Mesodermal cell (in vitro differentiated cells): ENCODE results near the gene NOB1.

Source experiments
- H3K27ac ChIP-seq: 2 replicates; pipeline ENCODE4 v1.7.0; 2013; ENCODE audit warnings: mild to moderate bottlenecking, low read depth, low read length, moderate library complexity; ENCODE audit not compliant: severe bottlenecking
- H3K36me3 ChIP-seq: 2 replicates; pipeline ENCODE4 v1.7.1; 2013; ENCODE audit warnings: mild to moderate bottlenecking, low read length, moderate library complexity; ENCODE audit not compliant: control insufficient read depth, insufficient read depth
- H3K4me1 ChIP-seq: one replicate; pipeline ENCODE4 v1.7.1; 2013; ENCODE audit warnings: mild to moderate bottlenecking, low read length; ENCODE audit not compliant: insufficient read depth, control insufficient read depth, poor library complexity, severe bottlenecking
- H3K4me3 ChIP-seq: 2 replicates; pipeline ENCODE4 v1.7.0; 2013; ENCODE audit warnings: low read length, control low read depth, mild to moderate bottlenecking; ENCODE audit not compliant: insufficient read depth, poor library complexity, severe bottlenecking; ENCODE audit errors: extremely low read depth
- H3K9me3 ChIP-seq: 2 replicates; pipeline ENCODE4 v1.7.1; 2013; ENCODE audit warnings: mild to moderate bottlenecking, low read length, moderate library complexity; ENCODE audit not compliant: control insufficient read depth
- WGBS, 2 experiments: methylation state at CpG; one replicate each; pipeline ENCODE4 v1.1.5; 2013; ENCODE audit warnings: missing lambda C conversion rate in 2 of 2; ENCODE audit not compliant: insufficient coverage in 2 of 2; 5-methylcytosine and 5-hydroxymethylcytosine counted together

The NOB1 gene

DNA sequence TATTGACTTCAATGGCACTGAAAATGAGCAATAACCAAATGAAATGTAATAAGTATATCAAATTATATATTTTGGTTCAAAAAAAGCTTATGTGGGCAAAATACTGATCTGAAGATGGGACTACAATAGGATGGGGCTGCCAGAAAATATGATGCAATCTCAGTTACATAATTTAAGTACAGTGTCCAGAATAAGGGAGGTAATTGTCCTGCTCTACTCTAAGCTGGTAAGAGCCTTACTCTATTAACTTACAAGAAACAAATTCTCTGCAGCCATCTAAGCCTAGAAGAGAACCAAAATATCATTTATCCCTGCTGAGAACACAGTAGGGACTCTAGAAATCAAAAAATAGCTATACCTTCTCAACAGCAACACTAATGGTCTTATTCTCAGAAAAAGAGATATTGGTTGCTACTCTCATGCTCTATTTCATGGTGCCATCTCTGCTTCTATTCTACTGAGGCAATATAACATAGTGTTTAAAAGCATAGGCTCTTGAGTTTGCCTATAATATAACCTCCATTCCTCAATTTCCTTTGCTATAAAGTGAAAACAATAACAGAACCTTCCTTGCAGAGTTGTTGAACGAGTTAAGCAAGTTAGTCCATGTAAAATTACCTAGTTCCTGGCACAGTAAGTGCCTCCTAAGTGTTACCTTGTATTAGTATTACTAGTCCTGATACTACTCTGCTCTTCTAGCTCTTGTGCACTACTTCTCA lies 48.3 kb downstream of the NOB1 start:
- Histone ChIP-seq H3K9me3 (no peaks in the 10 kb centered on the region), H3K27ac (peak overlapping the region; percentile 7), H3K4me1 (no peaks in the 10 kb centered on the region), H3K4me3 (no peak overlapping the region), H3K36me3 (peaks cover 62% of the 10 kb centered on the region)
- WGBS, 2 experiments: 100% methylated on average over 1 of the region's 1 CpG; no CpG with 5 or more reads in 1 of the 2 experiments

DNA sequence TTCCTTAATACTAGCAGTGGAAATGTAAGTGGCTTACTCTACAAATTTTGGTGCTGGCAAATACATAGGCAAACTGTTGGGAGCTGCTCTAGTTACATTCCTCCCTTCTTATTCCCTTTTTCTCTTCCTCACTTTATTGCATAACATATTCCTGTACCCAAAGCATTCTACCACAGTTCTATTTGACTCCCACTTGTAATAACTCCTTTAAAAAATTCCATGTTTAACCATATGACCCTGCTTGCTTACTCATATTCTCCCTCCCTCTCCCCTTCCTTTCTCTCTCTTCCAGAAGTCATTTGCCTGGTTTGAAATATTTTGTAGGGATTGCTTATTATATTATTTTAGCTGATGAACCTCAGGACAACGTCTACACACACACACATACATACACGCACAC lies 51.1 kb downstream of the NOB1 start:
- WGBS, 2 experiments: no CpG with 5 or more reads among the region's 2 CpGs
- Histone ChIP-seq H3K27ac (no peak overlapping the region), H3K36me3 (peaks cover 58% of the 10 kb centered on the region), H3K9me3 (no peaks in the 10 kb centered on the region), H3K4me1 (no peaks in the 10 kb centered on the region), H3K4me3 (no peak overlapping the region)

DNA sequence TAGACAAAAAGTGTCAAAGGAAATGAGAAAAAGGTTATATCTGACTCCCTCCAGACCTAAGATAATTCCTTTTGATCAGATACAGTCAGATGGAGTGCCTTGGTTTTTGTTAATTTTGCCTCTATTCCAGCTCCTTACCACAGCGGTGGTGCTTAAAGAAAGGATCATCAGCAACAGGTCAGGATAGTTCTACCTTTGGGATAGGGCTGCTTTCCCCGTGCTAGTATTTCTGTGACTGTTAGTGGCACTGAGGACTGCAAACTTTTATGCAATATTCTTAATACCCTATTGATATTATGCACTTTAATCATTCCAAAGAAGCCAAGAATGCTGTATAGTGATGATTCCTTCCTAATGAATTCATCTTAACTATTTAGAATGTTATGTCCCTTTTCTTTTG lies 52.9 kb downstream of the NOB1 start:
- WGBS, 2 experiments: 100% methylated on average over 1 of the region's 2 CpGs; no CpG with 5 or more reads in 1 of the 2 experiments

DNA sequence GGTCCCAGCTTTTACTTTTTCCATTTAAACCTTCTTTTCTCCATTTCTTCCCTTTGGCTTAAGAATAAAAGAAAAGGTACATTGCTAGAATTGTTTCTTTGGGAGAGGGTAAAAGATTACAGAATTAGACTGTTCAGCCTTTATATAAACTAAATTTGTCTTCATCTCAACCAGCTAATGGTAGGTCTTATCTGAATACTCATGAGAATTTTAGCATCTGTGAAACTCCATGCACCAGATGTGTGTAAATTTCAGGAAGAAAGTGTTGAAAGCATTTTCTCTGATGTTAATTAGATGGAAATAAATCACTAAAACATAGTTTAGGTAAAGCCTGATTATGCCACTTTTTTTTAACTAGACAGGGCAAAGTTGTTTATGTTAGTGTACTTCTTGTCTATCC lies 53.3 kb downstream of the NOB1 start:
- Histone ChIP-seq H3K36me3 (peaks cover 56% of the 10 kb centered on the region), H3K4me1 (no peaks in the 10 kb centered on the region), H3K4me3 (no peak overlapping the region), H3K9me3 (no peaks in the 10 kb centered on the region), H3K27ac (no peak overlapping the region)

More for the DNA sequence above, 52.9 kb downstream of the NOB1 start:
- Histone ChIP-seq H3K9me3 (no peaks in the 10 kb centered on the region), H3K4me3 (no peak overlapping the region), H3K27ac (no peak overlapping the region), H3K36me3 (peaks cover 60% of the 10 kb centered on the region), H3K4me1 (no peaks in the 10 kb centered on the region)

DNA sequence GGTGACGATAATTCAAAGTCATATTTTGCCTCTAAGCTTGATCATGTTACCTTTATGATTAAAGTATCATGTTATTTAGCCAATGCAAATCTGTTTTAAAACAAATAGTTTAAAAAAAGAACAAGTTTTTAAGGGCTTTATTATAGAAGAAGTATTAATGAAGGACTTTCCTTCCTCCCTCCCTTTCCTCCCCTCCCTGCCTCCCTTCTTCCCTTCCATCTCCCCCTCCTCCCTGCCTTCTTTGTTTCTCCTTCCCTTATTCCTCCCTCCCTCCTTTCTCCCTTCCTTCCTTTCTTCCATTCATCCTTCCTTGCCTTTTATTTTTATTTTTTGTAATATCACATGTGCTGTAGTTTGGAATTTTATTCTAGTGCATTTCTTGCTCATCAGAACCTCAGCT lies 54.8 kb downstream of the NOB1 start:
- Histone ChIP-seq H3K4me3 (no peak overlapping the region), H3K27ac (no peak overlapping the region), H3K4me1 (no peaks in the 10 kb centered on the region), H3K36me3 (peaks cover 62% of the 10 kb centered on the region), H3K9me3 (no peaks in the 10 kb centered on the region)
- WGBS, 2 experiments: no CpG with 5 or more reads among the region's 1 CpG

DNA sequence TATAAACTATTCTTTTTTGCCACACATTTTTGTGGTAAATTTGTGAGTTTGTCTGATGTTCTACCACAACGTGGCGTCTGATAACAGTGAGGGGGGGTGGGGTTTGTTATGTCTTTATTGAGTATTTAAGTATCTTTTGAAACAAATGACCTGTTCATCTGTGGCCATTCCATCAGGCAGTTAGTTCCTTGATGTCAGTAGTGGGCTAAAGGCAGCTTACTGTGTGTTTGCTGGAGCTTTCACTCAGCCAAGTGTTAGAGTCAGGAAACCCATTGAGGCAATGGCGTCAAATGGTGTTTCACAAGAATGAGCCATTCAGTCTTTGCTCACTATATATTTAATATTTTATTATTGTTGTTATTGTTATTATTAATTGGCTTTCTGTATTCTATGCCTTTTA lies 56.3 kb downstream of the NOB1 start:
- 90% methylated on average over 2 of the region's 3 CpGs; no CpG with 5 or more reads in 1 of the 2 experiments for WGBS, 2 experiments
- H3K4me3 ChIP-seq: no peak overlapping the region
- H3K9me3 ChIP-seq: no peaks in the 10 kb centered on the region
- no peak overlapping the region for H3K27ac ChIP-seq
- peaks cover 59% of the 10 kb centered on the region for H3K36me3 ChIP-seq
- H3K4me1 ChIP-seq: no peaks in the 10 kb centered on the region

DNA sequence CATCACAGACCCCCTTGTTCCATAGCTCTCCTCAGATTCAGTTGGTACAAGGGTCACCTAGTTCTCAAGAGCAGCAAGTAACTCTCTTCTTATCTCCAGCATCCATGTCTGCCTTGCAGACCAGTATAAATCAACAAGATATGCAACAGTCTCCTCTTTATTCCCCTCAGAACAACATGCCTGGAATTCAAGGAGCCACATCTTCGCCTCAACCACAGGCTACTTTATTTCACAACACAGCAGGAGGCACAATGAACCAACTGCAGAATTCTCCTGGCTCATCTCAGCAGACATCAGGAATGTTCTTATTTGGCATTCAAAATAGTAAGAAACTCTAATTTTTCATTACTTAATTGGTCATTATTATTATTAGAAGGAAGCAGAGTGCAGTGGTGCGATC lies 60.8 kb downstream of the NOB1 start:
- WGBS, 2 experiments: 100% methylated on average over 1 to 2 of the region's 2 CpGs
- Histone ChIP-seq H3K27ac (no peak overlapping the region), H3K9me3 (no peaks in the 10 kb centered on the region), H3K4me3 (no peak overlapping the region), H3K36me3 (peaks cover 73% of the 10 kb centered on the region), H3K4me1 (no peaks in the 10 kb centered on the region)

DNA sequence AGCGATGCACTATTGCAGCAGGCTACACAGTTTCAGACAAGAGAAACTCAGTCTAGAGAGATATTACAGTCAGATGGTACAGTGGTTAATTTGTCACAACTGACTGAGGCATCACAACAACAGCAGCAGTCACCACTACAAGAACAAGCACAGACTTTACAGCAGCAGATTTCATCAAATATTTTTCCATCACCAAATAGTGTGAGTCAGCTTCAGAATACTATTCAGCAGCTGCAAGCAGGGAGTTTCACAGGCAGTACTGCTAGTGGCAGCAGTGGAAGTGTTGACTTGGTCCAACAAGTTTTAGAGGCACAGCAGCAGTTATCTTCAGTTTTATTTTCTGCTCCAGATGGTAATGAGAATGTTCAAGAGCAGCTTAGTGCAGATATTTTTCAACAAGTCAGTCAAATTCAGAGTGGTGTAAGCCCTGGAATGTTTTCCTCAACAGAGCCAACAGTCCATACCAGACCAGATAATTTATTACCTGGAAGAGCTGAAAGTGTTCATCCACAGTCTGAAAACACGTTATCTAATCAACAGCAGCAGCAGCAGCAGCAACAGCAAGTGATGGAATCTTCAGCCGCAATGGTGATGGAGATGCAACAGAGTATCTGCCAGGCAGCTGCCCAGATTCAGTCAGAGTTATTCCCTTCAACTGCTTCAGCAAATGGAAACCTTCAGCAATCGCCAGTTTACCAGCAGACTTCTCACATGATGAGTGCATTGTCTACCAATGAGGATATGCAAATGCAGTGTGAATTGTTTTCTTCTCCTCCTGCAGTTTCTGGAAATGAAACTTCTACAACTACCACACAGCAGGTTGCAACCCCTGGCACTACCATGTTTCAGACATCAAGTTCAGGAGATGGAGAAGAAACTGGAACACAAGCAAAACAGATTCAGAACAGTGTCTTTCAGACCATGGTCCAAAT lies 62.5 kb downstream of the NOB1 start:
- H3K4me1 ChIP-seq: no peaks in the 10 kb centered on the region
- peaks cover 67% of the 10 kb centered on the region for H3K36me3 ChIP-seq
- no peak overlapping the region for H3K27ac ChIP-seq
- H3K9me3 ChIP-seq: no peaks in the 10 kb centered on the region
- H3K4me3 ChIP-seq: no peak overlapping the region
- 92 to 98% methylated on average over 2 to 4 of the region's 4 CpGs for WGBS, 2 experiments
